ENCODE results near the gene JOSD2.

JOSD2 gene

DNA sequence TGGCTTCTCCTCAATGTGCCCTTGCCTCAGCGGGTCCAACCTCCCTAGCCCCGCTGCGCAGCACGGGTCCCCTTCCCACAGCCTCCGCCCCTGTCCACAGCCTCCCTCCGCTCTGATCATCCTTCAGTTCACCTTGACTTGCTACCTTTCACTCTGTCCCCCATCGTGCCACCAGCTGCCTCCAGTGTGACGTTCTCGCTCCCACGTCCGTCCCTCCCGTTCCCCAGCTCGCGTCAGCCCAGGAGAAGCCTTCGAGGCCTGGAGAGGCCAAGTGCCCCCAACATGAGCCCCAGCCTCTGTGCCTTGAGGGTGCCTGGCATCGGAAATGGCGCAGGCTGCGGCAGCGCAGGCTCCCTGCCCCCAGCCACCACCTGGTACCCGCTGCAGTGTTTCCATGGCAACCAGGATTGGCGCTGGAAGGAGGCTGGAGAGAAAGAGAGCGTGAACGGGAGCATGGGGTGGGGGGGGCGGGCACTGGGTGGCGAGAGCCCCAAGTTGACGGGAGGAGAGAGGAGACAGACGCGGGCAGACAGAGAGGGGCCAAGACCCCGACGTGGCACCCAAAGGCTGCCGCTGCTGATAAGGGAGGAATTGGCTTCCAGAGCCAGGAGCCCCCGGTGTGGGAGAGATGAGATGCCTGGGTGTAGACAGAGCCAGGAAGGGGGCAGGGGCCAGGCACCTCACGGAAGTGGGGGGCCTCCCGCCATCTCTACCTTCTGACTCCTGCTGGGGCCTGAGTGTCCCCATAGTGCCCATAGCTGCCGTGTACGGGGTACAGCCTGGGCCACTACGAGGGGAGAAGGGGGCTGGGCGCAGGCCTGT is 3.6 kb upstream of the JOSD2 start:
- H3K4me3 ChIP-seq (ENCODE audit: control insufficient read depth, low read depth, low read length) = no peak overlapping the region
- DNase-seq (ENCODE audit: low read depth) = no peak
- no peak for TF ChIP-seq CTCF (conservative IDR thresholded peaks at IDR 0.05; ENCODE audit: control insufficient read depth, insufficient read depth, low read depth, low read length)

DNA sequence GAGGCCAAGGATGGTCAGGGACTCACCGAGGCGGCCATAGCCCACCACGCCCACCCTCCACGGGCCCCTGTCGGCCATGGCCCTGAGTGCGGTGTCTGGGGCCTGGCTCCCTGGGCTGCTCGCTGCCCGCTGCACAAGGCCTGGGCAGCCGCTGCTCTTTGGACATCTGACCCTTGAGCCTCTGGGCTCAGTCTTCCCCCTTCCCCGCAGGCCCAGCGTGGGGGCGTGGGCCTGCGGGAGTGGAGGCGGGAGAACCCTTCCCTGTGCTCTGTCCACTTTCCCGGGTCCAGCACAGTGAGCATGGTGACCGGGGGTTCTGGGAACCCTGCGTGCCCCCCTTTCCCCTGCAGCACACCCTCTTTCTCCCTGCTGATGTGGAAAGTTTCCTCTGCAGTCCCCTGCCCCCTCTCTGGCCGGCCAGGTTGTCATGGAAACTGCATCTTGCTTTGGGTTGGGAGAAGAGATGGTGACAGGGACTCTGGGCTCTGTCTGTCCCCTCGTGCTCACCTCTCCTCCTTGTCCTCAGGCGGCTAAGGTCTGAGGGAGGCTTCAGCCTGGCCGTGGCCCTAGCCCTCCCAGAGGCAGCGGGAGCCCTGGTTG is 2.9 kb upstream of the JOSD2 start, which contains the start of gene ASPDH:
Gene ASPDH, minus strand, starts transcription at position 168 of the 600 bp plus-strand sequence. Its CDS starts 90 bp downstream, at position 78.
- DNase-seq (ENCODE audit: low read depth) = no peak
- H3K4me3 ChIP-seq (ENCODE audit: control insufficient read depth, low read depth, low read length) = no peak within 1 kb of the TSS
- no peak for TF ChIP-seq CTCF (conservative IDR thresholded peaks at IDR 0.05; ENCODE audit: control insufficient read depth, insufficient read depth, low read depth, low read length)

DNA sequence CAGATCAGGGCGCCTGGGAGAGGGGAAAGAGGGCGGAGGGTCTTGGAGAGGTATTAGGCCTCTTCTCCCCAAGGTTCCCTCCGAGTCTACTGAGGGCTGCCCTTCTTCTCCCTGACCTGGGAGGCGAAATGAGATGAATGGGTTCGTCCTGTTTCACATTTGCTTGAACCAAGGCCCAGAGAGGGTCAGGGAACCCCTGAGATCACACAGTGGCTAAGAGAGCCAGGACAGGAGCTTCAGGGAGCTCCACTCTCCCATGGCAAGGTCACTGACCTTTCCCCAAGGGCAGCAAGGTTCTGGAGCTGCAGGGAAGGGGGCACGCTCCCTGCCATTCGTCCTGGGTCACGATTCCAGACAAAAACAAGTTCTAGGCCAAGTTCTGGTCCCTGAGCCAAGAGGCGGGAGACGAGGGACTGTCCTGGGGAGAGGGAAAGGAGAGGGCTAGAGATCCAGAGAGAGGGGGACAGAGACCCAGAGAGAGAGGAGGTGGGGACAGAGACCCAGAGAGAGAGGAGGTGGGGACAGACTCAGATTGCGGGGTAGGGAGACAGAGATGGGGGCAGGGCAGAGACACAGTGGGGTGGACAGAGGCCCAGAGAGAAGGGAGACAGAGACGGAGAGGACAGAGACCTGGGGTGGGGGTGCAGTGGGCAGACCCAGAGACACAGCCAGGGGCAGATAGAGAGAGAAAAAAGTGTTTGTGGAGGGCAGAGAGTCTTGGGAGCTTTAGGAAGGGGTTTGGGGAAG is 2.2 kb upstream of the JOSD2 start:
- H3K4me3 ChIP-seq (ENCODE audit: control insufficient read depth, low read depth, low read length) = no peak overlapping the region
- TF ChIP-seq CTCF (conservative IDR thresholded peaks at IDR 0.05; ENCODE audit: control insufficient read depth, insufficient read depth, low read depth, low read length) = no peak
- DNase-seq (ENCODE audit: low read depth) = no peak

- no peak for TF ChIP-seq CTCF (conservative IDR thresholded peaks at IDR 0.05; ENCODE audit: control insufficient read depth, insufficient read depth, low read depth, low read length)
- no peak for DNase-seq (ENCODE audit: low read depth)
- H3K4me3 ChIP-seq (ENCODE audit: control insufficient read depth, low read depth, low read length) = no peak overlapping the region
Observed at GRCh38 chr19:50512112-50512998, 1.4 kb upstream of the JOSD2 start.

DNA sequence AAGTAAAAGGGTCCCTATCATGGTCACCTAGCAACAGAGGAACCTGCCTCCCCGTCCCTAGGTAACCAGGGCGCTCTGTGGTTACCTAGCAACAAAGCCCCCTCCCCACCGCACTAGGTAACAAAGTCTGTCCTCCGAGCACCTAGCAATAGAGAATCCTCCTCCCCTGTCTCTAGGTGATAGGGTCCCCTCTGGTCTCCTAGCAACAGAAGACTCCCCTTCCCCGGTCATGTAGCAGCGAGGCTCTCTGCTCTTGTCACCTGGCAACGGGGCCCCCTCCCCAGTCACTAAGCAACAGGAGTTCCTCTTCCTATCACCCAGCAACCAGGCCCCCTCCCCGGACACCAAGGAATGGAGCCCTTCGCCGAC is 307 bp downstream of the JOSD2 start:
- no peak for TF ChIP-seq CTCF (conservative IDR thresholded peaks at IDR 0.05; ENCODE audit: control insufficient read depth, insufficient read depth, low read depth, low read length)
- H3K4me3 ChIP-seq (ENCODE audit: control insufficient read depth, low read depth, low read length) = peak overlapping the region; percentile 82
- no peak for DNase-seq (ENCODE audit: low read depth)

DNA sequence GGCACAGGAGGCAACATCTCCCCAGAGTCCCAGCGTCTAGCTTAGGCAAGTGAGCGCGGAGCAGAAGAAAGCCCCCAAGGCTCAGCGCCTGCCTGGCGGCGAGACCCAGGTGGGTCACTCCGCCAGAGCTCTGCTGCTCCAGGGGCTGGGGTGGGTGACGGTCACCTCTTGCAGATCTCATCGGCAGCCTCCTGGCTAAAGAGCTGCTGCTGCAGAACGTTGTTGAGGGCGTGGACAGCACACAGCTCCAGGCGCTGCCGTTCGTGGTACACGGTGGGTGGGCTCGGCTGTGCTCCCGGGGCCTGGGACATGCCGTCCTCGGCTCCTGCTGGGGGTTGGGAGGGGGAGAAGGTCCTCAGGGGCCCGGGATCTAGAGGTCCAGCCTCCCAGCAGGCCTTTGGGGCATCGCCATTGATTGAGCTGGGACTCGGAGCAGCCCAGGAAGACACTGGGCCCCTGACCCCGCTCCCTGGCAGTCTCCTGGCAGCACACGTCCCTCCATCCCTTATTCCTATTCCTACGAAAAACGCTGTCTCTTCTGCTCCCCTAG is 795 bp downstream of the JOSD2 start:
- DNase-seq (ENCODE audit: low read depth) = peak; percentile 16
- no peak for TF ChIP-seq CTCF (conservative IDR thresholded peaks at IDR 0.05; ENCODE audit: control insufficient read depth, insufficient read depth, low read depth, low read length)
- peak overlapping the region; percentile 82 for H3K4me3 ChIP-seq (ENCODE audit: control insufficient read depth, low read depth, low read length)

Measured in fibroblast of mammary gland (primary cell).